ENCODE results near the gene CREBBP. TPM values are rescaled to one million over a fixed set of nuclear protein-coding genes. Genes with fewer than 3 reads are reported as not detected.
A peak's percentile ranks its signal among the peaks of the same experiment; 100 is the strongest.

CREBBP gene
- total RNA-seq, 2 experiments from 2014 or later = 72.9 to 75.8 TPM

DNA sequence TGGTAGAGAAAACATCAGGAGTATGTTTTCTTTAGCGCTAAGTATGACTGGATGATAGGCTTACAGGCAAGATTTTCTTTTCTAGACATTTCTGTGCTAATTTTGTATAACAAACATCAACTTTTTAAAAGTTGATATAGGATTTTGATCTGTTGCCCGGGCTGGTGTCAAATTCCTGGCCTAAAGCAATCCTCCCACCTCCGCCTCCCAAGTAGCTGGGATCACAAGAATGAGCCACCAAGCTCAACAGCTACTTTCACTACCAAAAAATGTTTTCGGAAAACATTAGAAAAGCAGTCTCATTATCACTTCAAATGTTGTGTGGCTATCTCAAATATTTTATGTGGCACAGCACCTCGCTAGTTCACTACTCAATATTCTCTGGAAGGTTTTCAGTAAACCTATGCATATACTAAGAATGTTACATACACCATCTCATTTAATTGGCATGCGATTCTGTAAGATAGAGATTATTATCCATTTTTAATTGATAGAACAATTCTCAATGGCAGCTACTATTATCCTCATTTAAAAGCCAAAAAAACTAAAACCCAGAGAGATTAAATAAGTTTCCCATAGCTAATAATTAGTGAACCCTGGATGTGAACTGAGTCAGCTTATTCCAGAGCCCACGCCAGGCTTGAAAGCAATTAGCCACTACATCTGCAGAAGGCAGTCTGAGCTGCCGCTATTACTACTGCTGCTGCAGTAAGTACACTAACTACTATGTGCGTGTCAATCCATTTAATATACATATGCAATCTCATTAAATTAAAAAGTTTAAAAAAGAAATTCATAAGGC, 41.7 kb downstream of the CREBBP start:
- H3K4me1 Mint-ChIP-seq = peaks cover 7% of the 10 kb centered on the region
- H3K9me3 Mint-ChIP-seq = peaks cover 2% of the 10 kb centered on the region
- H3K27me3 Mint-ChIP-seq = no peaks in the 10 kb centered on the region
- POLR2A ChIA-PET = no interaction called here
- no peak for DNase-seq
- peaks cover 18% of the 10 kb centered on the region for H3K36me3 Mint-ChIP-seq
- no peak overlapping the region for H3K27ac Mint-ChIP-seq
- no peak overlapping the region for H3K4me3 Mint-ChIP-seq
- ATAC-seq (ENCODE audit: low read depth) = no peak

DNA sequence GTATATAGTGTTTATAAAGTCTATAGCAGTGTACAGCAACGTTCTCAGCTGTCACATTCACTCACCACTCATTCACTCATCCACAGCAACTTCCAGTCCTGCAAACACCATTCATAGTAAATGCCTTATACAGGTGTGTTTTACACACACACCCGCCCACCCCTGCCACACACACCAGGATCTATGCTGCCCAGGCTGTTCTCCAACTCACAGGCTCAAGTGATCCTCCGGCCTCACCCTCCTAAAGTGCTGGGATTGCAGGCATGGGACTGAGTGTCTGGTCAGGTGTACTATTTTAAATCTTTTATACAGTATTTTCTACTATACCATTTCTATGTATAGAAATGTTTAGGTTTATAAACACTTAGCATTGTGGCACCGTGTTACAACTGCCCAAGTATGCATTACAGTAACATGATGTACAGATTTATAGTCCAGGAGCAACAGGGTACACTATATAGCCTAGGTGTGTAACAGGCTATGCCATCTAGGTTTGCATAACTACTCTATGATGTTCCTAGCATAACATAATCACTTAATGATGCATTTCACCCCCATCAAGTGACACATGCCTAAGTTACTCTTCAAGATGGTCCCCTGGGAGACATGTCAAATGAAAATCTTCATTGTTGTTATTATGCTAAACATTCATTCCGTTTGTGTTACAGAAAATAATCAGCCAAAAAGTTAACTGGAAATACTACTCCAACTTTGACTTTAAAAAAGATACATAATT, 42.5 kb downstream of the CREBBP start:
- Mint-ChIP-seq H3K27ac (no peak overlapping the region), H3K9me3 (peaks cover 6% of the 10 kb centered on the region), H3K4me1 (peaks cover 7% of the 10 kb centered on the region), H3K27me3 (no peaks in the 10 kb centered on the region), H3K4me3 (no peak overlapping the region), H3K36me3 (peaks cover 26% of the 10 kb centered on the region)
- ATAC-seq (ENCODE audit: low read depth) = no peak
- POLR2A ChIA-PET = no interaction called here
- DNase-seq = no peak

DNA sequence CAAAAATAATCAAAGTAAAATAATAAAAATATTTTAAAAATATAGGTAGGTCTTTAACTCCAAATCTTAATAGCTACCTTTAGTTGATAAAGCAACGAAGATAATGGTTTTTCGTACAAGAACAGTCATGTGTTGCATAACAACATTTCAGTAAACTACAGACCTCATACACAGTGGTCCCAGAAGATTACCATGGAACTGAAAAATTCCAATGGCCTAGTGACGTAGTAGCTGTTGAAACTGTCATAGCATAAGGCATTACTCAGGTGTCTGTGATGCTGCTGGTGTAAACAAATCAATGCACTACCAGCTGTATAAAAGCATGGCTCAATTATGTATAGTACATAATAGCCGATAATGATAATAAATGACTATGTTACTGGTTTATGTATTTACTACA, 43.9 kb downstream of the CREBBP start:
- Mint-ChIP-seq H3K27me3 (no peaks in the 10 kb centered on the region), H3K9me3 (peaks cover 10% of the 10 kb centered on the region), H3K4me3 (no peak overlapping the region), H3K36me3 (peaks cover 35% of the 10 kb centered on the region), H3K4me1 (peaks cover 3% of the 10 kb centered on the region), H3K27ac (no peak overlapping the region)
- no peak for DNase-seq
- no peak for ATAC-seq (ENCODE audit: low read depth)
- POLR2A ChIA-PET = no interaction called here

DNA sequence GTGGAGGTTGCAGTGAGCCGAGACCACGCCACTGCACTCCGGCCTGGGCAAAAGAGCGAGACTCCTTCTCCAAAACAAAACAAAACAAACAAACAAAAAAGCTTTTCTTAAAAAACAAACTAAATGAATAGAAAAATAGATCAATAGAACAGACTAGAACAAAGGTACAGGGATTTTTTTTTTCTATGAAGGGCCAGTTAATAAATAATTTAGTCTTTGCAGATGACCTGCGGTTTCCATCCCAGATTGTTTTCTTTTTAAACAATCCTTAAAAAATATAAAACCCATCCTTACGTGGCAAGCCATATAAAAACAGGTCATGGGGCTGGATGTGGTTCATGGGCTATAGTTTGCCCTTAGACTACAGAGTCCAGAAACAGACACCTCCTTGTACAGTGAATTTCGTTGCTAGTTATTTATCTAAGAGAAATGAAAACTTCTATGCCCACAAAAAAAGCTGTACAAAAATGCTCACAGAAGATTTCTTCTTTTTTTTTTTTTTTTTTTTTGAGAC, 45.4 kb downstream of the CREBBP start:
- Mint-ChIP-seq H3K27me3 (no peaks in the 10 kb centered on the region), H3K4me3 (no peak overlapping the region), H3K27ac (no peak overlapping the region), H3K9me3 (peaks cover 10% of the 10 kb centered on the region), H3K36me3 (peaks cover 46% of the 10 kb centered on the region), H3K4me1 (peaks cover 4% of the 10 kb centered on the region)
- DNase-seq (no peak), ATAC-seq (ENCODE audit: low read depth) (no peak)
- POLR2A ChIA-PET = interaction anchor here (0.6 kb wide), 2 partner anchors 57 to 143 kb away, joined by 4 read pairs; no protein-coding TSS in a partner anchor

DNA sequence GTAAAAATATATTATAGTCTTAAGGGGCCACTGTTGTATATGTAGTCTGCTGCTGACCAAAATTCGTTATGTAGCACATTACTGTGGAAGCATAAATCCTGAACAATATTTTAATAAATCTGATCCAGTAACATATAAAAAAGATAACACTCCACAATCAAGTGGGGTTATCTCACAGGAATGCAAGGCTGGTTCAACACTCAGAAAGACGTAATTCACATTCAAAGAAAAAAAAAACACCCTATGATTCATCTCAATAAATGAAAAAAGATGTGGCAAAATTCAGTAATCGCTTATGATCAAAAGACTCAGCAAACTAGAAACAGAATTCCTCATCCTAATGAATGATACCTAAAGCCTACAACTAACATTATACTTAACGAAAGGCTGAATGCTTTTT, 47.8 kb downstream of the CREBBP start:
- H3K27ac Mint-ChIP-seq = no peak overlapping the region
- no peaks in the 10 kb centered on the region for H3K27me3 Mint-ChIP-seq
- H3K9me3 Mint-ChIP-seq = peaks cover 10% of the 10 kb centered on the region
- ATAC-seq (ENCODE audit: low read depth) = no peak
- H3K4me1 Mint-ChIP-seq = peaks cover 6% of the 10 kb centered on the region
- POLR2A ChIA-PET = no interaction called here
- peaks cover 48% of the 10 kb centered on the region for H3K36me3 Mint-ChIP-seq
- no peak for DNase-seq
- no peak overlapping the region for H3K4me3 Mint-ChIP-seq

DNA sequence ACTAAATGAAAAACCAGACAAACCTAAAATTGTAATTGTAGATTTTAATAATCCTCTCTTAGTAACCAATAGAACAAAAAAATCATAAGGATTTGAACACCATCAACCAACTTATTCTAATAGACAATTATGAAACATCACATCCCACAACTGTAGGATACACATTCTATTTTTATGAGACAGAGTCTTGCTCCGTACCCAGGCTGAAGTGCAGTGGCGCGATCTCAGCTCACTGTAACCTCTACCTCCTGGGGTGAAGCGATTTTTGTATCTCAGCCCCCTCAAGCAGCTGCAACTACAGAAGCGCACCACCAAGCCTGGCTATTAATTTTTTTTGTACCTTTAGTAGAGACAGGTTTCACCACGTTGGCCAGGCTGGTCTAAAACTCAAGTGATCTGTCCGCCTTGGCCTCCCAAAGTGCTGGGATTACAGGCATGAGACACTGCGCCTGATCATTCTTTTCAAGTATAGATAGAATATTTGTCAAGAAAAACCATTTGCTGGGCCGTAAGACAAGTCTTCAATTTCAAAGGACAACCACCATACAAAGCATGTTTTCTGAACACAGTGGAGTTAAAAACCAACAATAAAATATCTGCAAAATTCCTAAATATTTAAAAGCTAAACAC, 49.8 kb downstream of the CREBBP start:
- Mint-ChIP-seq H3K4me3 (no peak overlapping the region), H3K27ac (no peak overlapping the region), H3K27me3 (no peaks in the 10 kb centered on the region), H3K4me1 (peaks cover 15% of the 10 kb centered on the region), H3K36me3 (peaks cover 45% of the 10 kb centered on the region), H3K9me3 (peaks cover 10% of the 10 kb centered on the region)
- POLR2A ChIA-PET = no interaction called here
- DNase-seq = no peak
- ATAC-seq (ENCODE audit: low read depth) = no peak

DNA sequence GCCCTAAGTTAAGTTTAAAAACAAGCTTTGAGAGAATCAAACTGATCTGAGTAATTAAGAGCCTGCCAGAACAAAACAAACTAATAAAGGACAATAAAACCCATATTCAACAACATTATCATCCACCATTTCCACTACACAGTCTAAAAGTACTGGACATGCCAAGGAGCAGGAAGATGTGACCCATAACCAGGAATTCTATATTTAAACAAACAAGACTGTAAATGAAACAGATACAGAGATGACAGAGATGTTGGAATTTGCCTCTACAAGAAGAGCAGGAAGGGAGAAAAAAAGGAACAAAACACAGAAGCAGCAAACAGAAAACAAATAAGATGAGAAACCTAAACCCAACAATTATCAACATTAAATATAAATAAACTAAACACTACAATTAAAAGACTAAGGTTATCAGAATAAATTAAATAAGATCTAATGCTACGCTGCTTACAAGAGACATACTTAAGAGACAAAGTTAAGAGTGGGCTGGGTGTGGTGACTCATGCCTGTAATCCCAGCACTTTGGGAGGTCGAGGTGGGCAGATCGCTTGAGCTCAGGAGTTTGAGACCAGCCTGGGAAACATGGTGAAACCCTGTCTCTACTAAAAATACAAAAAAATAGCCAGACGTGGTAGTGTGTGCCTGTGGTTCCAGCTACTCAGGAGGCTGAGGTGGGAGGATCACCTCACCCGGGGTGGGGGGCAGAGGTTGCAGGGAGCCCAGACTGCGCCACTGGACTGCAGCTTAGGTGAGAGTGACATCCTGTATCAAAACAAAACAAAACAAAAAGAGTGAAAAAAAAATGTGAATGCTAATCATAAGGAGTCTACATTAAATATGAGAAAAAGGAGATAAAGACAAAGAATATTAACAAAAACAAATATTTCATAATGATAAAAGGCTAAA, 50.6 kb downstream of the CREBBP start:
- ATAC-seq (ENCODE audit: low read depth) = no peak
- Mint-ChIP-seq H3K27me3 (no peaks in the 10 kb centered on the region), H3K4me1 (peaks cover 23% of the 10 kb centered on the region), H3K36me3 (peaks cover 43% of the 10 kb centered on the region), H3K4me3 (no peak overlapping the region), H3K27ac (no peak overlapping the region), H3K9me3 (peaks cover 10% of the 10 kb centered on the region)
- POLR2A ChIA-PET = no interaction called here
- DNase-seq = no peak

DNA sequence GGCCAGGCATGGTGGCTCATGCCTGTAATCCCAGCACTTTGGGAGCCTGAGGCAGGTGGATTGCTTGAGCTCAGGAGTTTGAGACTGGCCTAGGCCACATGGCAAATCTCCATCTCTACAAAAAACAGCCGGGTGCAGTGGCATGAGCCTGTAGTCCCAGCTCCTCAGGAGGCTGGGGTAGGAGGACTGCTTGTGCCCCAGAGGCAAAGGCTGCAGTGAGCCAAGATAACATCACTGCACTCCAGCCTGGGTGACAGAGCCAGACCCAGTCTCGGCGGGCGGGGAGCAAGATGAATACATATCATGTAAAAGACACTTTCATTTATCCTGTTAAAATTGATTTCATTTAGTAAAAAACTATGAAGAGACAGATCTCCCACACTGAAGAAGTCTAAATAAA, 54.6 kb downstream of the CREBBP start:
- POLR2A ChIA-PET = no interaction called here
- Mint-ChIP-seq H3K4me3 (no peak overlapping the region), H3K27me3 (no peaks in the 10 kb centered on the region), H3K9me3 (no peaks in the 10 kb centered on the region), H3K27ac (no peak overlapping the region), H3K36me3 (peaks cover 19% of the 10 kb centered on the region), H3K4me1 (peaks cover 53% of the 10 kb centered on the region)
- ATAC-seq (ENCODE audit: low read depth) (no peak), DNase-seq (no peak)

DNA sequence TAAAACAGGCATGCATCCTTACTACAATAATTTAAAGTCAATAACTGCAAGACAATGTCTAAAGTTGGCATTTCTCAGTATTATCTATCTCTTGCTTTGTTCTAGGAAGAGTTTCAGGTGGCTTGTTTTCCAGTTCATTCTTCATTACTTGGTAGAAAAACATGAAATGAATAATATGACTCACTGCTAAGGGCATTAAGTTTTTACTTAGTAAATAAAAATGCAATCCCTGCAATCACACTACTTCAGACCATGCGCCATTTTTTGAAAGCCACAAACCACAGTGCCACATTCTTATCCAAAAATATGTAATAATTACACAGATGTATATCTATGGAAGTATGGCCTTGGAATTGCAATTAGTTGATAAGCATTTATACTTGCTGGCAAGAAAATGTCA, 55.4 kb downstream of the CREBBP start:
- peaks cover 13% of the 10 kb centered on the region for H3K36me3 Mint-ChIP-seq
- H3K4me3 Mint-ChIP-seq = peak overlapping the region; percentile 6
- no peak overlapping the region for H3K27ac Mint-ChIP-seq
- POLR2A ChIA-PET = no interaction called here
- peaks cover 52% of the 10 kb centered on the region for H3K4me1 Mint-ChIP-seq
- no peak for DNase-seq
- no peaks in the 10 kb centered on the region for H3K27me3 Mint-ChIP-seq
- no peaks in the 10 kb centered on the region for H3K9me3 Mint-ChIP-seq
- no peak for ATAC-seq (ENCODE audit: low read depth)

DNA sequence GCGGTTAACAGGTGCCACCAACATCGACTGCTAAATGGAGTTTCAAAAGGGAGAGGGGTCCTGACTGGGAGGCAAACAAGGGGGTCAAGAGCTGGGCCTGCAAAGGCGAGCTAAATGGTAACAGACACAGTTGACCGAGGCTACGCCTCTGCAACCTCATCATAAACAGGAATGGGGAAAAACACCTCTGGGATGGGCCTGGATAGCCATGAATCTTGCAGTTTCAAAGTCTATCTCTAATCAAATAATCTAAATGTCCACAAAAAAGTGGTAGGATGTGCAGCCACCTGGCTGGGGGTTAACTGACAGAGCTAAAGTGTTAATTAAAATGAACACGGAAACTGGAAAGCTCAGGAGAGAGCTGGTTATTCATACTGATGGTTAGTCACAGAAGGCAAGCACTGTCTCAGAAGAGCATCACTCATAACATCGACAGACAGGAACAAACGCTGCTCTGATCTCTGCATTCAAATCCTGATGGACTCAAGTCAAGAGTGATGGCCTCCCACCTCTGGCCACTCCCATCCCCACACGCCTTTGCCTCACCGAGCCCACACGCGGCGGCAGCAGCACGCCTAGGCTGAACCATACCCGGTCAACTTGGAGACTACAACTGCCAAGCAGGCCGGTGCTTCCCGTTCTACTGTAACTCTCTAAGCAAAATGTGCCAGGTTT, 56.3 kb downstream of the CREBBP start:
- H3K4me1 Mint-ChIP-seq = peaks cover 59% of the 10 kb centered on the region
- no peak overlapping the region for H3K4me3 Mint-ChIP-seq
- no peak for ATAC-seq (ENCODE audit: low read depth)
- no peak for DNase-seq
- POLR2A ChIA-PET = no interaction called here
- H3K36me3 Mint-ChIP-seq = peaks cover 14% of the 10 kb centered on the region
- no peak overlapping the region for H3K27ac Mint-ChIP-seq
- H3K9me3 Mint-ChIP-seq = no peaks in the 10 kb centered on the region
- no peaks in the 10 kb centered on the region for H3K27me3 Mint-ChIP-seq

DNA sequence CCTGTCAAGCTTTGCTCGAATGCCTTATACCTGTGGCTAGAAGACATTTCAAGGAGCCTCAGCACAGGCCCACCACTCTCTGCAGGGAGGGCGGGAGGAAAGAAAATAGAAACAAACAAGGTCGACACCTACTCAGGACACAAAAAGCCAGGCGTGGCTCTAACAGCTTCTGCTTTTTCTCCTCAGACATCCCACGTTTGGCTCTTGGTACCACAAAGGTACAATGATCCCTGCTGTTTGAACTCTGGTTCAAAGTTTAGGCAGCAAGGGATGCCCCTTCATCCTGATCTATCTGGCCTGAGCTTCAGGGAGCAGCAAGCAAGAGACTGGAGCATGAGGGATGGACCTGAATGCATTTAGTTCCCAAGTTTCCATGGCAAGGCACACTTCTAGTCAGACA, 57.1 kb downstream of the CREBBP start:
- POLR2A ChIA-PET = no interaction called here
- Mint-ChIP-seq H3K4me3 (peak overlapping the region; percentile 70), H3K36me3 (peaks cover 15% of the 10 kb centered on the region), H3K4me1 (peaks cover 67% of the 10 kb centered on the region), H3K9me3 (no peaks in the 10 kb centered on the region), H3K27me3 (no peaks in the 10 kb centered on the region), H3K27ac (no peak overlapping the region)
- DNase-seq = no peak
- ATAC-seq (ENCODE audit: low read depth) = no peak

DNA sequence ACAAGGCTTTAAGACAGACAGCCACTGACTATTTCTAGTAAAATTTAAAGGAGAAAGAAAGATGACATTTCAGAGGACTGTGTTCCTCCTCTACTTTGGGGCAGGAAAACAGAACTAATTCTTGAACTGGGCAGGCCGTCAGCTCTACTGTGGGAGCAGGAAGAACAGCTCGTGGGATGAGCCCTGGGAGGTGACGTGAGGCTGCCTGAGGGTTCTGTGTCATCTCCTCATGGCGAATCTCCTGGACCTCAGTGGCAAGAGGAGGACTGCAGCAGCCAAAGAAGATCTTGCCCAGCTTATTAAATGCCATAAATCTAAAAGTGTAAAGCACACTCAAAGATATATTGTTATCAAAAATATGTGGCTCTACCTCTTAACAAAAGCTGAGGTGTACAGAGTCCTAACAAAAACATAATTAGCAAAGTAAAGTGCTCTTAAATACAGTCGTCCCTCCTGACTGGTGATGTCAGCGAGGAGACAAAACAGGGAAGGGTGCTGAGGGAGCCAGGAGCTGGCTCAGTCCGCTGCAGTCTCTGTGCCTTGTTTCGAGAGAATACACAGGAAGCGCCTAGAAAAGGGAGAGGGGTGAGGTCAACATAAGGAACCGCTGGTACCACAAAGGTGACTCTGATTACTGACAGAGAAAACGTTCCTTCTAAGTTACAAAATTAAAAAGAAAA, 58.0 kb downstream of the CREBBP start:
- H3K4me1 Mint-ChIP-seq = peaks cover 75% of the 10 kb centered on the region
- POLR2A ChIA-PET = no interaction called here
- H3K27ac Mint-ChIP-seq = no peak overlapping the region
- peaks cover 3% of the 10 kb centered on the region for H3K27me3 Mint-ChIP-seq
- peaks cover 16% of the 10 kb centered on the region for H3K36me3 Mint-ChIP-seq
- H3K4me3 Mint-ChIP-seq = peak overlapping the region; percentile 70
- ATAC-seq (ENCODE audit: low read depth) (peak; percentile 55), DNase-seq (no peak)
- H3K9me3 Mint-ChIP-seq = no peaks in the 10 kb centered on the region
